ENCODE measurements around the gene PRKAG3. TPM values are rescaled to one million over a fixed set of nuclear protein-coding genes. Genes with fewer than 3 reads are reported as not detected.

The PRKAG3 gene
- total and polyA plus RNA-seq, 7 donors = 9.2 to 187 (median 58.5) TPM

DNA sequence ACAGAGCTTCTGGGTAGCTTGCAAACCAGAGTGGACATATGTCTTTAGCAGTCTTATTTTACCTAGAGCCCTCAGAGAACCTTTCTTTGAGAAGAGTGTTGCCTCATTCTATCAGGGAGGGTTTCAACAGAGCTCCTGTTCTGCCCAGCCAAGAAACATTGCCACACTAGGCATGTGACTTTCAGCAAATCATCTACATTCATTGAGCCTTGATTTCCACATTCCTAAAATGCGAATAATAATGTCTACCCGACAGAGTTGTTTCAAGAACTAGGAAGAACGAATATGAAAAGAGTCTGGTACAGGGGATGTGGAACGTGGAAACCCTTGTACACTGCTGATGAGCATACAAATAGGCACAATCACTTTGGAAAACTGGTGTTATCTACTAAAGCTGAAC lies 7.8 kb upstream of the PRKAG3 start:
- Histone ChIP-seq H3K27ac (peak overlapping the region; percentile 54), H3K27me3 (ENCODE audit: insufficient read depth in 3 of 3, low read length in 2 of 3) (no peaks in the 10 kb centered on the region), H3K4me3 (no peak overlapping the region), H3K4me1 (peaks cover 19% of the 10 kb centered on the region), H3K36me3 (ENCODE audit: insufficient read depth in 1 of 2, low read depth in 1 of 2) (no peaks in the 10 kb centered on the region), H3K9me3 (peaks cover 6% of the 10 kb centered on the region)
- 60 to 64% (median 62%) methylated on average over 4 of the region's 4 CpGs for WGBS, 3 donors
- intact Hi-C loops (cut with DNase I) = loop anchor here (5.0 kb wide), 1 partner anchor 37 kb away; no protein-coding TSS in a partner anchor
- TF ChIP-seq, protein P1, sequence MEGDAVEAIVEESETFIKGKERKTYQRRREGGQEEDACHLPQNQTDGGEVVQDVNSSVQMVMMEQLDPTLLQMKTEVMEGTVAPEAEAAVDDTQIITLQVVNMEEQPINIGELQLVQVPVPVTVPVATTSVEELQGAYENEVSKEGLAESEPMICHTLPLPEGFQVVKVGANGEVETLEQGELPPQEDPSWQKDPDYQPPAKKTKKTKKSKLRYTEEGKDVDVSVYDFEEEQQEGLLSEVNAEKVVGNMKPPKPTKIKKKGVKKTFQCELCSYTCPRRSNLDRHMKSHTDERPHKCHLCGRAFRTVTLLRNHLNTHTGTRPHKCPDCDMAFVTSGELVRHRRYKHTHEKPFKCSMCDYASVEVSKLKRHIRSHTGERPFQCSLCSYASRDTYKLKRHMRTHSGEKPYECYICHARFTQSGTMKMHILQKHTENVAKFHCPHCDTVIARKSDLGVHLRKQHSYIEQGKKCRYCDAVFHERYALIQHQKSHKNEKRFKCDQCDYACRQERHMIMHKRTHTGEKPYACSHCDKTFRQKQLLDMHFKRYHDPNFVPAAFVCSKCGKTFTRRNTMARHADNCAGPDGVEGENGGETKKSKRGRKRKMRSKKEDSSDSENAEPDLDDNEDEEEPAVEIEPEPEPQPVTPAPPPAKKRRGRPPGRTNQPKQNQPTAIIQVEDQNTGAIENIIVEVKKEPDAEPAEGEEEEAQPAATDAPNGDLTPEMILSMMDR (IDR thresholded peaks at IDR 0.05) = no peak
- DNase-seq (peak in 1 of 2 donors; percentile 29), ATAC-seq (peak; percentile 79 to 93 (median 87))

DNA sequence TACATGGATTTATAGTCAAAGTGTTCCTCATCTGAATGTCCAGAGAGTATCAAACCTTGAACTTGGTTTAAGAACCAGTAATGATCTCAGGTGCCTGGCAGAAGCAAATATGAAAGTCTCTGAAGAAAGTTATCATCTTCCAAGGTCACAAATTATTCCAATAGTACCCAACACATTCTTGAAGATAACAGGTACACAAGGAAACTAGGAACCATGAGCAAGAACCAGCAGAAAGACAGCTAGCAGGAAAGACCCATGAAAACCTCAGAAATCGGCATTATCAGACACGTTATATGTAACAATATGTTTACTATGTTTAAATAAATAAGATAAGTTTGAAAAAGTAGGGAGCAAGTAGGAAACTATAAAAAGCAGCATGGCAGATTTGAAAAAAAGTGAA lies 5.9 kb upstream of the PRKAG3 start:
- Histone ChIP-seq H3K27me3 (ENCODE audit: insufficient read depth in 3 of 3, low read length in 2 of 3) (no peaks in the 10 kb centered on the region), H3K27ac (no peak overlapping the region), H3K4me3 (no peak overlapping the region), H3K9me3 (peaks cover 6% of the 10 kb centered on the region), H3K4me1 (peaks cover 38% of the 10 kb centered on the region), H3K36me3 (ENCODE audit: insufficient read depth in 1 of 2, low read depth in 1 of 2) (no peaks in the 10 kb centered on the region)
- WGBS, 3 donors = 93 to 94% (median 94%) methylated on average over 2 of the region's 2 CpGs
- TF ChIP-seq, protein P1 (IDR thresholded peaks at IDR 0.05) = no peak
- ATAC-seq = no peak
- DNase-seq = no peak
- intact Hi-C loops (cut with DNase I) = loop anchor here (5.0 kb wide), 1 partner anchor 35 kb away; no protein-coding TSS in a partner anchor

DNA sequence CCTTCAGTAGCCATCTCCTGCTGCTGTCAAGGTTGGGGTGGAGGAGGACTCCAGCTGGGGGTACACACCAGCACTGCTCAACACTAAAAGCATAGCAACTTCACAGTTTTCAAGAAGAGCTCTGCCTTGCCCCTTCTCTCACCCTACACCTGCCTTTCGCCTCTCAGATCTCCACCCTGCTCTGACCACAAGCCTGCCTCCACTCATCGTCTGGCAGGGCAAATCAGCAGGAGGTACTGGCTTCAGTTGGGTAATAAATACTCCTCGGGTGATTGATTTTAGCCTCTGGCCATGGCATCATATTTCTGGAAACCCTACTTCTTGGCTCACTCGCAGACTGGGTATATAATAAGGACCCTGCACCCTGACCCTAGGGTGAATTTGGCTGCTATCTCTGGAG lies 3.1 kb upstream of the PRKAG3 start:
- Histone ChIP-seq H3K4me3 (no peak overlapping the region), H3K27ac (peak overlapping the region; percentile 91), H3K4me1 (peaks cover 57% of the 10 kb centered on the region), H3K36me3 (ENCODE audit: insufficient read depth in 1 of 2, low read depth in 1 of 2) (no peaks in the 10 kb centered on the region), H3K9me3 (peaks cover 6% of the 10 kb centered on the region), H3K27me3 (ENCODE audit: insufficient read depth in 3 of 3, low read length in 2 of 3) (no peaks in the 10 kb centered on the region)
- peak in 1 of 2 donors; percentile 17 for DNase-seq
- WGBS, 3 donors = 26 to 46% (median 29%) methylated on average over 4 of the region's 4 CpGs
- peak in 1 of 4 donors; percentile 20 for ATAC-seq
- intact Hi-C loops (cut with DNase I) = loop anchor here (5.0 kb wide), 2 partner anchors 32 to 52 kb away; partner anchors contain the start of gene CYP27A1 (in 1 of the 2)
- TF ChIP-seq, protein P1 (IDR thresholded peaks at IDR 0.05) = no peak

DNA sequence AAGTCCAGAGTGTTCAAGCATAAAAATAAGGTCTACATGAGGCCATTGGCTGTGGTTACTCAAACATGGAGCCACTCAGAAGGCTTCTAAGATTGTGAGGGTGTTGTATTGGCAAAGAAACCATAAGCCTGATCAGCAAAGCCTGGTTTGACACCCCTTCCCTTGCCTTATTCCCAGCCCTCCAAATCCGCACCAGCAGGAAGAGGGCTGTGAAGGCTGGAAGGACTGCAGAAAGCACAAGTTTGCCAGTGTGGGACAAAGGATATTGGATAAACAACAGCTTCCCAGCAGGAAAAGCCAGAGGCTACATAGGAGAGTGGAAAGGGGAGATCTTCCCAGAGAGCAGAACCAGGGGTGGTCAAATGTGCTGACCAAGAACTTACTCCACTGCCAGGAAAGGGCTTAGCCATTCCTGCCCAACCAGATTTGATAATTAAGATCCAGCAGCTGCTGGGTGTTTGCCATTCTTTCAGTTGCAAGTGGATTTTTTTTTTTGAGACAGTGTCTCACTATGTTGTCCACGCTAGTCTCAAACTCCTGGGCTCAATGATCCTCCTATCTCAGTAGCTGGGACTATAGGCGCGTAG lies 1.5 kb upstream of the PRKAG3 start:
- DNase-seq (peak in 1 of 2 donors; percentile 40), ATAC-seq (no peak)
- TF ChIP-seq, protein P1 (IDR thresholded peaks at IDR 0.05) = no peak
- no peaks in the 10 kb centered on the region for H3K27me3 ChIP-seq (ENCODE audit: insufficient read depth in 3 of 3, low read length in 2 of 3)
- no peaks in the 10 kb centered on the region for H3K36me3 ChIP-seq (ENCODE audit: insufficient read depth in 1 of 2, low read depth in 1 of 2)
- peak overlapping the region; percentile 91 for H3K27ac ChIP-seq
- peaks cover 6% of the 10 kb centered on the region for H3K9me3 ChIP-seq
- intact Hi-C loops (cut with DNase I) = loop anchor here in 1 of 2 donors (5.0 kb wide), 1 partner anchor 51 kb away; the partner anchor contains the start of gene CYP27A1
- peaks cover 65% of the 10 kb centered on the region for H3K4me1 ChIP-seq
- WGBS, 3 donors = 67 to 83% (median 72%) methylated on average over 4 of the region's 4 CpGs
- H3K4me3 ChIP-seq = no peak overlapping the region

Data from psoas muscle (tissue), 8 donors.